Activated CD4-positive, alpha-beta memory T cell treated with anti-CD3 and anti-CD28 coated beads, Interleukin-2, amount 10 ng/mL, durations not matched to agents 7 days and 5 days (primary cell): ENCODE data around the gene CYB5B. TPM values are rescaled to one million over a fixed set of nuclear protein-coding genes. Genes with fewer than 3 reads are reported as not detected.

ENCODE experiments used
- CTCF ChIA-PET: fragments of 350-600 bp; sonication (Branson Sonifier 250); formaldehyde crosslinking; loops from one replicate; lab custom pipeline; 2021; ENCODE audit warnings: antibody characterized with exemption, inconsistent platforms; lab: Charles Lee
- POLR2A ChIA-PET: fragments of 350-600 bp; sonication (Branson Sonifier 250); formaldehyde crosslinking; loops from one replicate; lab custom pipeline; 2021; ENCODE audit warnings: antibody characterized with exemption; lab: Charles Lee
- DNase-seq: peaks from one replicate; pipeline ENCODE4 v3.0.0-alpha.2; 2020
- H3K27ac Mint-ChIP-seq: one replicate; pipeline ENCODE4 v1.8.0; 2021; ENCODE audit warnings: mild to moderate bottlenecking, mixed read lengths
- H3K27me3 Mint-ChIP-seq: one replicate; pipeline ENCODE4 v1.8.0; 2021; ENCODE audit warnings: mixed read lengths
- H3K36me3 Mint-ChIP-seq: one replicate; pipeline ENCODE4 v1.8.0; 2021; ENCODE audit warnings: low read depth, mixed read lengths
- H3K4me1 Mint-ChIP-seq: one replicate; pipeline ENCODE4 v1.8.0; 2021; ENCODE audit warnings: mixed read lengths
- H3K4me3 Mint-ChIP-seq: one replicate; pipeline ENCODE4 v1.8.0; 2021; ENCODE audit warnings: mild to moderate bottlenecking, mixed read lengths
- H3K9me3 Mint-ChIP-seq: one replicate; pipeline ENCODE4 v1.8.0; 2021; ENCODE audit warnings: mixed read lengths
- total RNA-seq, 2 experiments: library from RNA; stranded (reverse); gene quantifications; one replicate each; pipeline ENCODE4 v1.2.3, GENCODE V29; 2021

Gene CYB5B
- total RNA-seq, 2 experiments from 2014 or later, result 149 to 152 TPM

GRCh38 chr16:69498926-69499325 is 74.5 kb downstream of the CYB5B start:
- Mint-ChIP-seq H3K9me3 (no peaks in the 10 kb centered on the region), H3K4me1 (peaks cover 6% of the 10 kb centered on the region), H3K27ac (no peak overlapping the region), H3K4me3 (no peak overlapping the region), H3K36me3 (no peaks in the 10 kb centered on the region), H3K27me3 (no peaks in the 10 kb centered on the region)
- POLR2A ChIA-PET, result no interaction called here
- CTCF ChIA-PET, result no interaction called here
- no peak for DNase-seq

- ChIA-PET POLR2A (no interaction called here), CTCF (no interaction called here)
- Mint-ChIP-seq H3K27me3 (no peaks in the 10 kb centered on the region), H3K9me3 (no peaks in the 10 kb centered on the region), H3K36me3 (no peaks in the 10 kb centered on the region), H3K27ac (no peak overlapping the region), H3K4me1 (peaks cover 6% of the 10 kb centered on the region), H3K4me3 (no peak overlapping the region)
- DNase-seq, result no peak
Measured at GRCh38 chr16:69499541-69500230, 75.3 kb downstream of the CYB5B start.

- Mint-ChIP-seq H3K27ac (no peak overlapping the region), H3K9me3 (no peaks in the 10 kb centered on the region), H3K27me3 (no peaks in the 10 kb centered on the region), H3K4me3 (no peak overlapping the region), H3K4me1 (peaks cover 6% of the 10 kb centered on the region), H3K36me3 (no peaks in the 10 kb centered on the region)
- no peak for DNase-seq
- POLR2A ChIA-PET, result no interaction called here
- CTCF ChIA-PET, result no interaction called here
Measured at GRCh38 chr16:69500496-69500895, 76.1 kb downstream of the CYB5B start.

GRCh38 chr16:69501956-69502745 is 77.7 kb downstream of the CYB5B start:
- CTCF ChIA-PET, result no interaction called here
- H3K4me3 Mint-ChIP-seq, result no peak overlapping the region
- peaks cover 6% of the 10 kb centered on the region for H3K4me1 Mint-ChIP-seq

GRCh38 chr16:69503244-69503643 is 78.8 kb downstream of the CYB5B start:
- peaks cover 6% of the 10 kb centered on the region for H3K4me1 Mint-ChIP-seq
- ChIA-PET POLR2A (interaction anchor here (1.0 kb wide), 1 partner anchor 40 kb away, joined by 5 read pairs; no protein-coding TSS in a partner anchor), CTCF (no interaction called here)
- H3K27ac Mint-ChIP-seq, result no peak overlapping the region
- H3K4me3 Mint-ChIP-seq, result no peak overlapping the region
- H3K9me3 Mint-ChIP-seq, result no peaks in the 10 kb centered on the region
- no peaks in the 10 kb centered on the region for H3K36me3 Mint-ChIP-seq
- H3K27me3 Mint-ChIP-seq, result peaks cover 3% of the 10 kb centered on the region
- DNase-seq, result no peak

More at GRCh38 chr16:69501956-69502745, 77.7 kb downstream of the CYB5B start:
- Mint-ChIP-seq H3K27ac (no peak overlapping the region), H3K36me3 (no peaks in the 10 kb centered on the region), H3K27me3 (no peaks in the 10 kb centered on the region), H3K9me3 (no peaks in the 10 kb centered on the region)
- DNase-seq, result no peak
- POLR2A ChIA-PET, result interaction anchor here (1.0 kb wide), 1 partner anchor 41 kb away, joined by 5 read pairs; no protein-coding TSS in a partner anchor

GRCh38 chr16:69508033-69508755 is 83.8 kb downstream of the CYB5B start:
- Mint-ChIP-seq H3K9me3 (no peaks in the 10 kb centered on the region), H3K4me3 (no peak overlapping the region), H3K4me1 (no peaks in the 10 kb centered on the region), H3K27ac (no peak overlapping the region), H3K36me3 (no peaks in the 10 kb centered on the region), H3K27me3 (peaks cover 3% of the 10 kb centered on the region)
- CTCF ChIA-PET, result no interaction called here
- POLR2A ChIA-PET, result no interaction called here
- no peak for DNase-seq

- POLR2A ChIA-PET, result no interaction called here
- Mint-ChIP-seq H3K27ac (no peak overlapping the region), H3K4me3 (no peak overlapping the region), H3K4me1 (no peaks in the 10 kb centered on the region), H3K27me3 (peaks cover 3% of the 10 kb centered on the region), H3K9me3 (no peaks in the 10 kb centered on the region), H3K36me3 (no peaks in the 10 kb centered on the region)
- CTCF ChIA-PET, result no interaction called here
- no peak for DNase-seq
Measured at GRCh38 chr16:69509125-69509524, 84.7 kb downstream of the CYB5B start.

- CTCF ChIA-PET, result no interaction called here
Measured at GRCh38 chr16:69511651-69512050, 87.2 kb downstream of the CYB5B start.

GRCh38 chr16:69513180-69513966 is 89.0 kb downstream of the CYB5B start:
- CTCF ChIA-PET, result no interaction called here
- POLR2A ChIA-PET, result no interaction called here
- Mint-ChIP-seq H3K36me3 (no peaks in the 10 kb centered on the region), H3K9me3 (no peaks in the 10 kb centered on the region), H3K4me3 (no peak overlapping the region), H3K27ac (no peak overlapping the region), H3K4me1 (no peaks in the 10 kb centered on the region), H3K27me3 (no peaks in the 10 kb centered on the region)
- no peak for DNase-seq

More at GRCh38 chr16:69511651-69512050, 87.2 kb downstream of the CYB5B start:
- Mint-ChIP-seq H3K36me3 (no peaks in the 10 kb centered on the region), H3K27ac (no peak overlapping the region), H3K27me3 (peaks cover 3% of the 10 kb centered on the region), H3K4me1 (no peaks in the 10 kb centered on the region), H3K4me3 (no peak overlapping the region), H3K9me3 (no peaks in the 10 kb centered on the region)
- DNase-seq, result no peak
- POLR2A ChIA-PET, result interaction anchor here (1.1 kb wide), 1 partner anchor 19 kb away, joined by 3 read pairs; no protein-coding TSS in a partner anchor

- H3K4me3 Mint-ChIP-seq, result no peak overlapping the region
- no peaks in the 10 kb centered on the region for H3K9me3 Mint-ChIP-seq
- H3K27me3 Mint-ChIP-seq, result no peaks in the 10 kb centered on the region
- H3K36me3 Mint-ChIP-seq, result no peaks in the 10 kb centered on the region
- ChIA-PET POLR2A (no interaction called here), CTCF (no interaction called here)
- H3K4me1 Mint-ChIP-seq, result no peaks in the 10 kb centered on the region
- no peak for DNase-seq
- no peak overlapping the region for H3K27ac Mint-ChIP-seq
Measured at GRCh38 chr16:69514356-69514755, 89.9 kb downstream of the CYB5B start.
